HCT116 (cell line): ENCODE data around the gene FOXR1. TPM values are rescaled to one million over a fixed set of nuclear protein-coding genes. Genes with fewer than 3 reads are reported as not detected.
"Not testable (repeated sequence)": the region's sequence is repeated elsewhere in the genome, so short reads cannot be mapped to it uniquely, and the experiment has no call there.

ENCODE experiments used
- ATAC-seq: fragments of 200-7000 bp; cut with Tn5 transposase; 2 replicates; pipeline ENCODE4 v1.9.1; 2020; ENCODE audit warnings: mild to moderate bottlenecking, moderate library complexity
- BruUV-seq: library from RNA; stranded (reverse); fragments of 400-500 nt; replicated peaks from 2 replicates; lab custom pipeline; 2021; lab: Mats Ljungman, UMichigan
- CTCF ChIA-PET: fragments of 300-600 bp; sonication (Branson Sonifier 250); formaldehyde crosslinking; loops from one replicate; lab custom pipeline; 2021; ENCODE audit warnings: antibody characterized with exemption; lab: Charles Lee
- POLR2A ChIA-PET: fragments of 300-600, 350-600 bp; sonication (Branson Sonifier 250); formaldehyde crosslinking; loops from one replicate; lab custom pipeline; 2021; ENCODE audit warnings: antibody characterized with exemption; lab: Charles Lee
- RAD21 ChIA-PET, 2 experiments: fragments of 300-600 bp; sonication (Branson Sonifier 250); formaldehyde crosslinking; loops; one replicate each; lab custom pipeline; 2023; ENCODE audit warnings: low total read pairs in 2 of 2; ENCODE audit not compliant: uncharacterized antibody in 2 of 2, unreplicated experiment in 2 of 2, low non-redundant PET in 1 of 2; lab: Charles Lee
- DNase-seq: peaks from one replicate; pipeline ENCODE4 v3.0.0-alpha.2; 2010; ENCODE audit warnings: low read depth, low spot score
- H2AFZ ChIP-seq: fragments of 200-600 bp; shearing (Covaris generic), sonication (generic); 2 replicates; pipeline ENCODE4 v1.6.1; 2017; ENCODE audit warnings: low read depth, mixed run types, mixed read lengths, antibody characterized with exemption, low read length; ENCODE audit not compliant: poor library complexity, severe bottlenecking
- H3K27ac ChIP-seq: 2 replicates; pipeline ENCODE4 v1.5.1; 2012; ENCODE audit warnings: low read depth, low read length
- H3K27me3 ChIP-seq: fragments of 200-600 bp; sonication (generic); 2 replicates; pipeline ENCODE4 v1.6.1; 2016; ENCODE audit warnings: mixed run types, low read length, mixed read lengths; ENCODE audit not compliant: insufficient read depth
- H3K36me3 ChIP-seq, 2 experiments: fragments of 200-500 bp in 1 of 2; fragments of 200-600 bp in 1 of 2; sonication (Bioruptor generic) in 1 of 2; sonication (generic) in 1 of 2; 2 replicates each; pipeline versions ENCODE4 v1.5.1 to v1.6.1; 2014 to 2016; ENCODE audit warnings: low read length in 2 of 2, inconsistent platforms in 1 of 2, mixed read lengths in 1 of 2, mixed run types in 1 of 2; ENCODE audit not compliant: insufficient read depth in 2 of 2, control insufficient read depth in 1 of 2
- H3K4me1 ChIP-seq, 2 experiments: fragments of 200-600 bp in 1 of 2; sonication (generic) in 1 of 2; 2 replicates each; pipeline versions ENCODE4 v1.5.1 to v1.6.1; 2012 to 2017; ENCODE audit warnings: low read length in 2 of 2, inconsistent platforms in 1 of 2, mild to moderate bottlenecking in 1 of 2, mixed read lengths in 1 of 2, mixed run types in 1 of 2, moderate library complexity in 1 of 2; ENCODE audit not compliant: insufficient read depth in 2 of 2, control insufficient read depth in 1 of 2
- H3K4me2 ChIP-seq: fragments of 200-600 bp; sonication (generic); 2 replicates; pipeline ENCODE4 v1.6.1; 2017; ENCODE audit warnings: mixed run types, low read length, mixed read lengths
- H3K4me3 ChIP-seq, 2 experiments: fragments of 200-600 bp in 1 of 2; sonication (generic) in 1 of 2; replicated peaks in 1 of 2; 2 replicates each; pipeline ENCODE4 v1.5.1; 2011 to 2016; ENCODE audit warnings: low read length in 2 of 2, control low read depth in 1 of 2, low read depth in 1 of 2, mild to moderate bottlenecking in 1 of 2, mixed read lengths in 1 of 2, mixed run types in 1 of 2
- H3K79me2 ChIP-seq: fragments of 200-600 bp; sonication (generic); 2 replicates; pipeline ENCODE4 v1.6.1; 2017; ENCODE audit warnings: mild to moderate bottlenecking, mixed run types, low read length, moderate library complexity, mixed read lengths; ENCODE audit not compliant: insufficient read depth
- H3K9ac ChIP-seq: fragments of 200-600 bp; sonication (generic); 2 replicates; pipeline ENCODE4 v1.6.1; 2016; ENCODE audit warnings: low read length, mixed read lengths
- H3K9me2 ChIP-seq: fragments of 200-600 bp; sonication (generic), shearing (Covaris generic); 2 replicates; pipeline ENCODE4 v1.6.1; 2017; ENCODE audit warnings: mixed run types, mild to moderate bottlenecking, moderate library complexity; ENCODE audit not compliant: insufficient read depth
- H3K9me3 ChIP-seq, 2 experiments: fragments of 200-500 bp in 1 of 2; fragments of 200-600 bp in 1 of 2; sonication (Bioruptor generic) in 1 of 2; sonication (generic) in 1 of 2; 2 replicates each; pipeline ENCODE4 v1.6.1; 2014 to 2017; ENCODE audit warnings: low read length in 2 of 2, mixed read lengths in 2 of 2, inconsistent platforms in 1 of 2, low read depth in 1 of 2, mild to moderate bottlenecking in 1 of 2, mixed run types in 1 of 2, moderate library complexity in 1 of 2; ENCODE audit not compliant: control insufficient read depth in 1 of 2, insufficient read depth in 1 of 2
- H4K20me1 ChIP-seq: fragments of 200-600 bp; sonication (generic), shearing (Covaris generic); 2 replicates; pipeline ENCODE4 v1.6.1; 2017; ENCODE audit warnings: mixed run types, mild to moderate bottlenecking, moderate library complexity; ENCODE audit not compliant: insufficient read depth
- ATF3 ChIP-seq: IDR thresholded peaks from 2 replicates; pipeline ENCODE4 v1.6.1; 2012
- CBX3 ChIP-seq: IDR thresholded peaks from 2 replicates; pipeline ENCODE4 v1.6.1; 2012; ENCODE audit warnings: low read depth
- JUND ChIP-seq: IDR thresholded peaks from 2 replicates; pipeline ENCODE4 v1.6.1; 2012
- ZBTB33 ChIP-seq: IDR thresholded peaks from 2 replicates; pipeline ENCODE4 v1.6.1; 2011; ENCODE audit warnings: mild to moderate bottlenecking, low read length, moderate library complexity; ENCODE audit not compliant: insufficient replicate concordance; ENCODE audit errors: extremely low read depth
- ZFX ChIP-seq: fragments of 450-650 bp; IDR thresholded peaks from 2 replicates; pipeline ENCODE4 v1.6.1; 2017
- ZNF274 ChIP-seq: fragments of 200-500 bp; sonication (Bioruptor generic); IDR thresholded peaks from 2 replicates; pipeline ENCODE4 v1.6.1; 2014; ENCODE audit warnings: mild to moderate bottlenecking, low read depth, low read length, inconsistent platforms
- intact Hi-C: fragments of 100-400 bp; cut with micrococcal nuclease; formaldehyde crosslinking; loops from 2 replicates; pipeline ENCODE4 v1.10.0; 2022
- total RNA-seq: library from RNA; stranded (reverse); gene quantifications from one replicate; pipeline ENCODE4 v1.2.1, GENCODE V29; 2021; ENCODE audit not compliant: unreplicated experiment

The FOXR1 gene
- total RNA-seq, 1 experiment from 2014 or later: not detected

GRCh38 chr11:118961591-118961990, 10.0 kb upstream of the FOXR1 start:
- H3K36me3 ChIP-seq: no peaks in the 10 kb centered on the region
- H3K79me2 ChIP-seq: no peaks in the 10 kb centered on the region
- no peaks in the 10 kb centered on the region for H3K9me3 ChIP-seq
- no peak overlapping the region for H3K9ac ChIP-seq
- POLR2A ChIA-PET: interaction anchor here (0.9 kb wide), 1 partner anchor 273 kb away, joined by 3 read pairs; no protein-coding TSS in a partner anchor
- H2AFZ ChIP-seq: no peak overlapping the region
- no TSS peak for BruUV-seq
- H3K27ac ChIP-seq: no peak overlapping the region
- no peaks in the 10 kb centered on the region for H3K27me3 ChIP-seq
- peaks cover 0 to 2% of the 10 kb centered on the region in 2 experiments; a peak in 1 of 4 replicates for H3K4me1 ChIP-seq
- H3K9me2 ChIP-seq: no peaks in the 10 kb centered on the region
- CTCF ChIA-PET: no interaction called here
- H3K4me2 ChIP-seq: no peak overlapping the region
- TF ChIP-seq CBX3 (no peak), ATF3 (no peak), JUND (no peak), ZNF274 (no peak), ZBTB33 (no peak), ZFX (no peak)
- DNase-seq: no peak
- no peak overlapping the region for H3K4me3 ChIP-seq
- RAD21 ChIA-PET: no interaction called here
- intact Hi-C loops: no loop called here
- no peak for ATAC-seq
- no peaks in the 10 kb centered on the region for H4K20me1 ChIP-seq

- H3K36me3 ChIP-seq, CTCF ChIA-PET, H3K9me2 ChIP-seq, H4K20me1 ChIP-seq, ATAC-seq, H3K27ac ChIP-seq, H3K9ac ChIP-seq, DNase-seq, intact Hi-C loops, H3K79me2 ChIP-seq, H3K9me3 ChIP-seq, H2AFZ ChIP-seq, POLR2A ChIA-PET, H3K4me2 ChIP-seq, H3K4me1 ChIP-seq, BruUV-seq, RAD21 ChIA-PET, H3K4me3 ChIP-seq, H3K27me3 ChIP-seq: not testable (repeated sequence)
Observed at GRCh38 chr11:118969508-118969907, 2.1 kb upstream of the FOXR1 start.
